Ishikawa (cell line): Measurements from ENCODE around the gene STAG3.

Experiments used
- CEBPB ChIP-seq: IDR thresholded peaks from 2 replicates; pipeline ENCODE4 v1.6.1; 2012
- CREB1 ChIP-seq: IDR thresholded peaks from 2 replicates; pipeline ENCODE4 v1.6.1; 2012; ENCODE audit warnings: low read depth
- EGR1 ChIP-seq: IDR thresholded peaks from 2 replicates; pipeline ENCODE4 v1.6.1; 2012
- EP300 ChIP-seq: IDR thresholded peaks from 2 replicates; pipeline ENCODE4 v1.6.1; 2012; ENCODE audit warnings: borderline replicate concordance
- FOXM1 ChIP-seq: IDR thresholded peaks from 2 replicates; pipeline ENCODE4 v1.6.1; 2012; ENCODE audit warnings: low read depth, borderline replicate concordance
- MAX ChIP-seq: IDR thresholded peaks from 2 replicates; pipeline ENCODE4 v1.6.1; 2012
- NFIC ChIP-seq: IDR thresholded peaks from 2 replicates; pipeline ENCODE4 v1.6.1; 2012
- RAD21 ChIP-seq: IDR thresholded peaks from 2 replicates; pipeline ENCODE4 v1.6.1; 2012; ENCODE audit warnings: low read depth
- REST ChIP-seq: IDR thresholded peaks from 2 replicates; pipeline ENCODE4 v1.6.1; 2012; ENCODE audit warnings: low read depth, mild to moderate bottlenecking
- TAF1 ChIP-seq: IDR thresholded peaks from 2 replicates; pipeline ENCODE4 v1.6.1; 2012; ENCODE audit warnings: low read depth, mild to moderate bottlenecking
- TCF12 ChIP-seq: IDR thresholded peaks from 2 replicates; pipeline ENCODE4 v1.6.1; 2012; ENCODE audit warnings: low read depth
- TEAD4 ChIP-seq: IDR thresholded peaks from 2 replicates; pipeline ENCODE4 v1.6.1; 2012
- USF1 ChIP-seq: IDR thresholded peaks from 2 replicates; pipeline ENCODE4 v1.6.1; 2012
- YY1 ChIP-seq: IDR thresholded peaks from 2 replicates; pipeline ENCODE4 v1.6.1; 2012; ENCODE audit warnings: low read depth
- ZBTB7A ChIP-seq: IDR thresholded peaks from 2 replicates; pipeline ENCODE4 v1.6.1; 2012; ENCODE audit warnings: low read depth

STAG3 gene

GRCh38 chr7:100257017-100257416 lies 79.3 kb downstream of the STAG3 start:
- TF ChIP-seq CEBPB = no peak
- no peak for TF ChIP-seq REST
- TF ChIP-seq NFIC = no peak
- no peak for TF ChIP-seq CREB1
- TF ChIP-seq EGR1 = no peak
- no peak for TF ChIP-seq EP300
- TF ChIP-seq YY1 = no peak
- TF ChIP-seq FOXM1 = no peak
- TF ChIP-seq TEAD4 = no peak
- TF ChIP-seq TCF12 = no peak
- TF ChIP-seq RAD21 = no peak
- no peak for TF ChIP-seq ZBTB7A
- no peak for TF ChIP-seq MAX
- TF ChIP-seq USF1 = no peak
- no peak for TF ChIP-seq TAF1
